HG02678 (cell line): ENCODE data around the gene PAM.

ENCODE experiments used
- ATAC-seq: cut with Tn5 transposase; IDR thresholded peaks from one replicate; pipeline ENCODE4 v1.9.1; 2021; ENCODE audit warnings: mild to moderate bottlenecking, moderate library complexity; ENCODE audit not compliant: unreplicated experiment

The PAM gene

DNA sequence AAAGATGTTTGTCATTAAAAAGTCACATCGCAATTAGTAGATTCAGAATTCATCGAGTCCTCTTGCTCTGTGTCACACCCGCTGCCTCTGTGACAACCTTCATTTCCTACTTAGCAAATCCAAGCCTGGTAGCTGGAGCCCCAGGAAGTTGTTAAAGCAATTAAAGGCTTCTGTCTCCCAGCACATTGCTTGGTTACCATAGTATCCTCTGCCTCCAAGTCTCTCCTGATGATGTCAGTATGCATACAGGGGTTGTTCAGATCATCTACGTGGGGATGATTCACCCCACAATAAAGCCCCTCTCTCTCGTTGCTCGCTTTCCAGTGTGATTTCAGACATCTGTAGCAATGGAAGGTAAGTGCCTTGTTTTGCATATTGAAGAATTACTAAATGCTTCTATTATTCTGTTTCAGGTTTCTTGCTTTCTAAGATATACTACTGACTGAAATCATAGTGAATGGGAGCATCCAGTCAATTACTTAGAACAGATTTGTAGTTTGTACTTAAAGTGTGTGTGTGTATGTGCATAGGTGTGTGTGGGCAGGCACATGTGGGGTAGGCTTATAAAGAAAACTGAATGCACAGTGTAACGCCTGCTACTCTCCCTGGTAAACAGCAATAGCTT, 52.9 kb downstream of the PAM start:
- ATAC-seq: no peak

DNA sequence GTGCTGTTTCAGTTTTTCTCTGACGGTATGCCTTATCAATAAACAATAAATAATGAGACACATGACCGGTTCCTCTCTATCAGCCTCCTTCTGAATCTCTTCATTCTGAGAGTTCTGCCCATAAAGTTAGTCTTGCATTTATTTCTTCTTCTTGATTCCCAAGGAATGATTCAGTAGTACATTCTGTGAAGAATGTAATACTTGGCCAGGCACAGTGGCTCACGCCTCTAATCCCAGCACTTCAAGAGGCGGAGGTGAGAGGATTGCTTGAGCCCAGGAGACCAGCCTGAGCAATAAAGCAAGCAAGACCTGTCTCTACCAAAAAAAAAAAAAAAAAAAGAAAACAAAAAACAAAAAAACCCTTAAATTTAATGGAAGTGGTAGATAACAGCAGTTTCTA, 53.9 kb downstream of the PAM start:
- ATAC-seq: no peak

DNA sequence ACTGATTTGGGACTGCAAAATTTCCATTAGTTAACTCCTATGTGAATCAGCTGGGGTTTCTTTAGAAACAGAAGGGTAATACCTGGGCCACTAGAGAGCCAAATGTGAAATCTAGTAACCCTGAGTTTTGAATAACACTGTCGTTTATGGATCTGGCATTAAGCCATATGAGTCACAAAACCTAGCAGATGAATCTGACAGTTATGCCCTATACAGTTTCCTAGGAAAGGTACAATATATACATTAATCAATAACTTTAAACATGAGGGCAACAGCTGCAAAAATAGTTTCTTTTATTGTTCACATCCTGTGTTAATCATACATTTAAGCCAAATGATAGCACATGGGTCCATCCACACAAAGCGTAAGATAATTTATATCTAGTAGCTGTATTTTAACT, 56.9 kb downstream of the PAM start:
- no peak for ATAC-seq

DNA sequence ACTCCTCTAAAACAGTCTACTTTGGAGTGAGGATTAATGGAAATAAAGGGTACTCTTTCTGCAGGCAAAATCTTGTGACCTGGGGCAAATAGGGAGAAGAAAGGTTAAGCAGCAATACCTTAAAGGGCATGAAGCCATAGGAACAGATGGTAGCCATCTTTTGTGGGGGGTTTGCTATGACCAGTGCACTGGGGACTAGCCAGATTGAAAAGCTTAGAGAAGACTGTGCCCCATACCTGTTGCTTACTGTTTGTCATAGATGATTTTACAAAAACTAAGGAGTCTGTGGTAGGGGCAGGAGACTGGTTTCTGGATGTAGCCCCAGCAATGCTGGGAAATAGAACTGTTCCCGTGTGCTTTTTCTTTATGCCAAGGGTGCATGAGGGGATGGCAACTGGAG, 58.6 kb downstream of the PAM start:
- no peak for ATAC-seq

DNA sequence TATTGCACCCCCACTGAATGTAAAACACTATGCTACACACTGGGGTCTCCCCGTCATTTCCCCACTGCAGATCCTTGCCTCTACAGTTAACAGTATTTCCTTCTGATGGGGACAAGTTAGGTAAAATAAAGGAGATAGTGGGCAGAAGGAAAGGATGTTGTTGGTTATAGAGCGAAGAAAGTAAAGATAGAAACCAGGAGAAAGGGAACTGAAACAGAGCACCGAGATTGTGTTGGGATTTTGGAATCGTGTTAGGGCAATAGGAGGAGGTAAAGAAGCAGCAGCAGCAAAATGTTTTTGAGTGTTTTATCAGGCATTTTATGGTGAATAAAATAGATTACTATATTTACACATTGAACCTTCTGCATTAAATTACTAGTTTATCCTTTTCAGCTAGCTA, 60.0 kb downstream of the PAM start:
- no peak for ATAC-seq

DNA sequence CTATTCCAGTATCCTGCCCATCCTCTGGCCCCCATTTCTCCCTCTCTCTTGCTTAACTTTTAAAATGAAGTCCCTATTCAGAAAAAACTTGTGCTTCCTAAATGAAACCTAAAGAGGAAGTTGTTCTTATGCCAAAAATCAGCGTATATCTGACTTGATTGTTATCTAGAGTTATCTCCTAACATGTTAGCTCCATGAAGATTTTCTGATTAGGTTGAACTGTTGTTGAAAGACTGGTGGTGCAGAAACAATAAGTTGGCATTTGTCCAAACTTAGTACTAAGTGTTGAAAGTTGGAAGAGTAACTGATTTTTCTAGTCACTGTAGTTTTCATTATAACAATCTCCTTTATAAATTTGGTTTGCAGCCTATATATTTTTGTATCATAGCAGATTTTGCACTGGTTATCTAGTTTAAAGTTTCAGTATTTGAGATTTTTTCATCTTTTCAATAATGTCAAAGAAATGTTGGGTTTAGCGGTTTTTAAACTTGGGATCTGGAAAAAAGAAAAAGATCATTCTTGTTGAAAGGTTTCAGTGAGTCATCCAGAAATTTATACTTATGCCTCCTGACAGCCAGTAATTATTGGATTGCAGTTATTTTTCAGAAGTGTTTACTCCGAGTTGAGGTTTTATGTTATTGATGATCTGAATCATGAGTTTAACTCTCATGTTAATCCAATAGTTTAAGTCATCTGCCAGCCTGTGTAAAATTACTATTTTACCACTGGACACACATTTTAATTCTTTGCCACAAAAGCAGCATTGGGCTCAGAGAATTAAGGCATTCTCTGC, 60.6 kb downstream of the PAM start:
- ATAC-seq: no peak

DNA sequence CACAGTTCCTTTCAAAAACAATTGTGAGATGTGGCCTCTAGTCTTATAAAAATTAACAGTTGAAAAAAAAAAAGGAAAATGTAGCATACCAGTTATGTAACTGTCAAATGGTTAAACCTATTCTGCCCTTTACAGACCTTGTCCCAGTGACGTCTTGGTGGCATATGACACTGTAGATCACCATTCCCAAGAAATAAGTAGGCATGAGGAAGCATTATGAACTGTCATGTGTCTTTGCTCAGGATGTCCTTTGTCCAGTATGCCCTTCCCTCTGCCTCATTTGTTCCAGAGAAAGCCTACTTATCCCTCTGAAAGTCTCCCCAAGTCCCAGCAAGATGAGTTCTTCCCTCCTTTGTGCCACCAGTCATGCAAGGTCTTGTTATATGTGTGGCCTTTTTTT, 63.2 kb downstream of the PAM start:
- ATAC-seq: no peak

DNA sequence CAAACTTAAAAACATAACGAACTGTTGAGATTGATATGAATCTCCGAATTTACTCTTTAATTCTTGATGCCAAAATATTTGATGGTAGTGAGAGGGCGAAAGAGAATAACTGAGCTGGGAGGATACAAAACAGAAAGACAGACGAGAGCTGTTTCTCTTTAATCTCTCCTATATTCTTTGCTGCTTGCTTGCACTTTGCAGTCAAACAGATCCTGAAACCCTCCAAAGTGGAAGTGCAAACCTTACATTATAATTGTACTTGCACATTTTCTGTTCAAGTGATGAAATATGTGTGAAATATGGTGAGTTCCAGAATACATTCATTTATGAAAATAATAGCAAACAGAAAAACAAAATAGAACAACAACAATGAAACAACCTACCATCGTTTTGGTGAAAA, 63.8 kb downstream of the PAM start:
- no peak for ATAC-seq

DNA sequence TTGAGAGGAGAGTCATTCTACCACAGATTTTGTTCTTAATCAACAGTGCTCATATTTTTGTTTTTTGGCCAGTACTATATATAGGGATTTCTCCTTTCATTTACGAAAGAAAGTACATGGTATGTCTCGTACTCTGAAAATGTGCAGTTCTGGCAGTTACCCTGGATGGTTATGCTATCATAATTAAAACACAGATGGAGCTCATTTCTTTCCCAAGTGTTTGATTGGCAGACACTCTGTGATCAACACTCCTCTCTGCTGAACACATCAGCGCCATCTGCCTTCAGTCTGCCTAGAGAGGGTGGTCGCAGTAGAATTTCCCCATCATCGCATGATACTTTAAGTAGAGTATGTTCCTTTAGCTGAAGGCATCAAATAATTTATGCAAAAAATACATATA, 64.5 kb downstream of the PAM start:
- ATAC-seq: no peak

DNA sequence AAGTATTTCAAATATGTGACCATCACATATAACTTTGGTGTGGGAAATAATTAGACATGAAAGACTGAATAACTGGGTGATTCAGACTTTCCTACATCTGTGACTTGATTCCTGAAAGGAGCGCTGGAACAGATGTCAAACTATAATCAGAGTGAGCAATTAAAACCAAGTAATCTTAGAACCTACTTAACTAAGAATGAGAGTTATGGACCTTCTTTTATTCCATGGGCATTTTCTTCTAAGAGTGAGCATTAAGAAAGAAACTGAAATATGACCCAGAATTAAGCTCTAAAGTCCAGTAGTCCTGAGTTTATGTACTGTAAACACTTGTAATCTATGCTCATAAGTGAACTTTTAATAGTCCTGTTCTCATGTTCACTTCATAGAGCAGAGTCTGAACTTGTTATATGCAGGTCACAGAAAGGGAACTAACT, 68.4 kb downstream of the PAM start:
- ATAC-seq: no peak

DNA sequence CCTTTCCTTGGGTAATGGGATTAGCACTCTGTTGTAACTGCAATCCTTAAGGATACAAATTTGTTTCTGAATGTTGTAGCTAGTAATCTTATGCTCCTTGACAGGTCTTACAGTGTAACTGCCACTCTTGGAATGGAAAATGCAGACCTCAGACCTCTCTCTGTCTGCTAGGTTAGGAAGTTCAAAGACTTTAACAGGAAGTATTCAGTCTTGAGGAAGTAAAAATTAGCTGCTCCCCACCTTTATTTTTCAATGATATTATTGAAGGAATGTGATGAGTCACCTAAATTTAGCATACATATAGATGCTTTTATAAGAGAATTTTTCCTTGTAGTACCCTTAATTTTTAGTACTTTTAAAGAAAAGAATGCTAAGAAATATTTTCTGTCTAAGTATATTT, 71.5 kb downstream of the PAM start:
- ATAC-seq: no peak

DNA sequence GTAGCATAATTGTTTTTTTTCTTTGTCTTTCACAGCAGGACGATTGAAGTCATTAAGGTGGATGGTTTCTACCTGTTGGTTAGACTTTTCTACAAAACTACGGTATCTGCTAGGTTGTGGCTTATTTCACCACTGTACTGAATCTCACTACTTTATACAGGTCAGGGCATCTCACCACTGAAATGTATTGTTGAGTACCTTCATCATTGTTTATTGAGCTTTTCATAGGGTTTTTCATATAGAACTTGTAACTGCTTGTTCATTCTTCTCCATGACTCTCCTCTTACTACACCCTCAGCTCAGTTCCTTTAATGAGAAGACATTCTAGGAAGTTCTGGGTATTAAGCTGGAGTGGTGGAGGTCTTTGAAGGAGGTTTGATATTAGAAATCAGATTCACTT, 75.1 kb downstream of the PAM start:
- no peak for ATAC-seq

DNA sequence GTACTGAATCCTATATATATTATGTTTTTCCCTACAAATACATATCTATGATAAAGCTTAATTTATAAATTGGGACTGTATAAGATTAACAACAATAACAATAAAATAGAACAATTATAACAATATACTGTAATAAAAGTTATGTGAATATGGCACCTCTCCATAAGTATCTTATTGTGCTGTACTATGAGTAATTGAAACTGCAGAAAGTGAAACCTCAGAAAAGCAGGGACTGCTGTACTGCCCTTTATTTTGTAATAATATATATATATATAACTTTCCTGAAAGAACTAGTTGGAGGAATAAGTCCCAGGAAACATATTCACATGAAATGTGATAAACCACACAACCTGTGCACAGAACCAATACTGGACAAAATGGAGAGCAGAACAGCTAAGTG, 77.3 kb downstream of the PAM start:
- ATAC-seq: no peak

DNA sequence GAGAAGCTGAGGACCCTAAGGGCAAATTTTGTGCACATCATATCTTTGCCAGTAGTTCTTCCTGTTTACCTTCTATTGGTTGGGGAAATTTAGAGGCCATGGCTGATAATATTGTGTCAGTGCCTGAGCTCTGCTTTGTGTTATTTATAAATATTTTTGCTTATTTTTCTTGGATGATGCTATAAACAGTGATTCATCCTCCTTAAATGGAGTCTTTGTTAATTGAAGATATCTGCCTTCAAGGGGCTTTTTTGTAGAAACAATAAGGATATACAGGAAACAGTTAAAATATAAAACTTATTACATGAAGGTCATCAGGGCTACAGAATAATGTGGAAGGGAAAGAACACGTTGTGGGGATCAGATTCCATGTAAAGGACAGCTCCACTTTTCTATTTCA, 78.0 kb downstream of the PAM start:
- ATAC-seq: no peak

DNA sequence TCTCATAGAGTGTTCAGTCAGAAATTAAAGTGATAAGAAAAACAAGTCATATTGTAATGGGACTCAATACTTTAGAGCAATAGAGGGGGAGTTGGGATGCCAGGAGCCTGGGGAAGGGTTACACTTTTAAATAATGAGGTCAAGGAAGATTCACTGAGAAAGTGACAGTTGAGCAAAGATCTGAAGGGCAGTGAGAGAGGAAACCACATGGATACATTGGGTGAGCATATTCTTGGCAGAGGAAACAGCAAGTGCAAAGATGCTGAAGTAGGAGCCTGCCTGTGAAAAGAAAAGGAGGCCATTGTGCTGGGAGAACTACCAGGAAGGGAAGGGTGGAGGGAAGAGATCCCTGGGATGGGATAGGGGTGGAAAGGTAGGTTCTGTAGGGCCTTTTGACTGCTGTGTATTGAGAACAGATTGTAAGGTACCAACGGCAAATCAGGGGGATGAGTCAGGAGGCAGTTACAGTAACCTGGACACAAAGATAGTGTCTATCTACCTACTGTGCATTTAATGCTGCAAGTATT, 79.4 kb downstream of the PAM start:
- no peak for ATAC-seq

DNA sequence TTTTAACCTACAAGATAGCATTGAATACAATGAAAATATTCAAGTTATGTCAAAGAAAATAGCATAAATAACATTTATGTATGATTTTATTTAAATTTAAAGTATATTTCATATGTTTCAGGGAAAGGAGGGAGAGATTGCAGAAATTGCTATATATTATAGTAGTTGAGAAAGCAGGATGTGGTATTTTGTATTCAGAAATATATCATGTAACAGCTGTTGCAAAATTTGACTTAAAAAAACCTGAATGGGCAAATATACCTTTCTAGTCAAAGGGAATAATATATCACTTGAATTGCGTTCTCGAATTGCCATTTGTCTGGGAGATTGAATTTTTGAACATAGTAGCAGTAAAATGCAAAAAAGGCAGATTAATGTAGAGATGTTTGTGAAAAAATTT, 80.6 kb downstream of the PAM start:
- no peak for ATAC-seq

DNA sequence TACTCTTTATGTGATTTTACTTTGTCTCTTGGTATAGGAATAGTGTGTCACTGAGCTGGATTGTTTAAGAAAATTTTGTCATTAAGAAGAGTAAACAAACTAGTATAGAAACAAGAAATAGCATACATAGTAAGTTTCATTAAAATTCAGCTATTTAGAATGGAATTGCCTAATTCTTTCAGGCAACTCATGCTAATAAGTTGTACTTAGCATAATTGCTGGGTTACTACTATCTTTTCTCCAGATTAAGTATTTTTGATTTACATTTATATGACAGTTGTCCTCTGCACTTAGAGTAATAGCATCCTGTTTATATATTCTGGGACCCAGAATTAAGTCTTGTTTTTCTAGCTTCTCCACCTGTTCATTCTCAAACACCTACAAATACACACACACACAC, 85.9 kb downstream of the PAM start:
- ATAC-seq: no peak

DNA sequence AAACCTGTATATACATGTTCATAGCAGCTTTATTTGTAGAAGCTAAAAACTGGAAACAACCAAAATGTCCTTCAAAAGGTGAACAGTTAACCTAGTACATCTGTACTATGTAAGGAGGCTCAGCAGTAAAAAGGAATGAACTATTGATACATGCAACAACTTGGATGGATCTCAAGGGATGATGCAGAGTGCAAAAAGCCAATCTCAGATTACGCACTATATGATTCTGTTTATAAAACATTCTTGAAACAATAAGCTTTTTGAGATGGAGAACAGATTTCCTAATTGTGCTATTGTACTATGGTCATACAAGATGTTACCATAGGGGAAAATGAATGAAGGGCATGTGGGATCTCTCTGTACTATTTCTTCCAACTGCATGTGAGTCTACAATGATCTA, 88.9 kb downstream of the PAM start:
- no peak for ATAC-seq

DNA sequence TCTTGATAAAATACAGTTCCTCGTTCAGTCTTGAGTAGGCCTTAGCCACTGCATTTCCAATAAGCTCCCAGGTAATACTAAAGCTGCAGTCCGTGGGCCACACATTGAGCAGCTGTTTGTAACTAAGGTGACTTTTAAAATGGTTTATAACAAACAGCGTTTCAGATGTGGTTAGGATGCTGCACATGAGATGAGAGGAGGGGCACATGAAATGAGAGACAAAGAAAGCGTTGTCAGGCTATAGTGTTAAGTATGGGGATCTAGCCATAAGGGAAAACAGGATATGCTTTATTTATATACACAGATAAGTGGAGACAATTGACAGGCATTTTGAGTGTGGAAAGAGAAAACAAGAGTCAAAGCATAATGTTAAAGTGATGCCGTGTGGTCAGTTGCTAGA, 89.9 kb downstream of the PAM start:
- no peak for ATAC-seq

DNA sequence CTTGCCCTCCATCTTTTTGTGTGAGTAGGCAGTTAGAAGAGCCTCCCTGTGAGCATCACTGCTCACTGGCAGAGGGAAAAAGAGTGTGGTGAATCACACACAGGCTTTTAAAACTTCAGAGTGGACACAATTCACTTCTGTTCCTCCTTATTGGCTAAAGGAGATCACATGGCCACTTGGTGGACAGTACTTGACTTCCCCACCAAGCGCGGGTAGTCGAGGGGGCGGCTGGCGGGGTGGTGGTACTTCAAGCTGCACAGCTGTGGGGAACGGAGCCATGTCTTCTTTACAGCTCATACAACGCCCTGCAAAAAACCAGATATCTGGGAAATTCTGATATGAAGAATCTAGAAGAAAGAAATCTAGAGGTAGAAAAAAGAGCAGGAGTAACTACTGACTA, 95.4 kb downstream of the PAM start:
- no peak for ATAC-seq

DNA sequence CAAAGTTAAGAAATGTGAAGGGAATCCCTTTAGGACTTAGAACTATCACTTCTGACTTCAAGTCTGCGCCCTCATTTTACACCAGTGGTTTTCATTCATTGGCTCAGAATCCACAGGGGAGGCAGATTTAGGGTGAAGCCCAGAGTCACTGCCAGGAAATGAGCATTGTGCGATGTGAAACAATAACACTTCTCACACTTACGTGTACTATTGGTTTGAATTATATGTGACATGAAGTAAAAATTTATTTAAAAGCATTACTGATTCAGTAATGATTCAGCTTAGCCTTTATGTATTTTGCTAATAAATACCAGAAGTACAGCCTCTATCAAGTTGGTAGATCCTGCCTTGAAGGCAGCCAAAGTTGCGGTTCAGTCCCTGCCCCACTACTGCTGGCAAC, 98.6 kb downstream of the PAM start:
- ATAC-seq: no peak

DNA sequence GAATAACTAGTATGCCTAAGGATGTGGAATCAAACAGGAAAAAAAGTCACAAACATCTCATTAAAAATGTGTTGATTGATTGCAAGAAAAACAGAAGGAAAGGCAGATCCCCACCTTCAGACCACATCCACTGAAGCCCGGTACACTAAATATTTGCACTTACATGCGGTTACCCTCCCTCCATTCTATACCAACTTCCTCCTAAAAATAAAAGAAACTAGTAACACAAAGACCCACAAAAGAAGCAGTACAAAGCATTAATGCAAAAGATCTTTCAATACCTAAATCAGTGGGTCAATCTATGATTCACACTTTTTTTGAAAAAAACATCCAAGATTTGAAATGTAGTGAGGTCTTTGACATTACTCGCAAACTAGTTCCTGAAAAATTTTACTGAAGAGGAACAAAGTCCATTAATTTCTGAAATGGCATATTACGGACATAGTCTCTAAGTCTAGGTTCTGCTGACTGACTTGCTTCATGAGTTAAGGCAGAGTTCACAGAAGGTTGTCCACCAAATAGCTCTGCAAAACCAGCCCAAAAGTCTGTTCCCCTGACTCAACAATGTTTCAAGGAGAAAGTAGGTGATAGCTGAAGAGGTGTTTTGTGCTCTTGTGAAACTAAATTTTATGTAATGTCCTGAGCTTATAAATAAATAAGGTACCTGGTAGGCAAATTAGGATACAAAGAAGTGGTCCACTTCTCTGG, 100.7 kb downstream of the PAM start:
- ATAC-seq: no peak
